ENCODE data around the gene ABCC4. TPM values are rescaled to one million over a fixed set of nuclear protein-coding genes. Genes with fewer than 3 reads are reported as not detected.

The ABCC4 gene
- total and polyA plus RNA-seq, 9 of the 15 experiments (the other 6 are each of a cell fraction or from before 2014, with no cell fraction given) = 9.4 to 46.1 (median 25.4) TPM

DNA sequence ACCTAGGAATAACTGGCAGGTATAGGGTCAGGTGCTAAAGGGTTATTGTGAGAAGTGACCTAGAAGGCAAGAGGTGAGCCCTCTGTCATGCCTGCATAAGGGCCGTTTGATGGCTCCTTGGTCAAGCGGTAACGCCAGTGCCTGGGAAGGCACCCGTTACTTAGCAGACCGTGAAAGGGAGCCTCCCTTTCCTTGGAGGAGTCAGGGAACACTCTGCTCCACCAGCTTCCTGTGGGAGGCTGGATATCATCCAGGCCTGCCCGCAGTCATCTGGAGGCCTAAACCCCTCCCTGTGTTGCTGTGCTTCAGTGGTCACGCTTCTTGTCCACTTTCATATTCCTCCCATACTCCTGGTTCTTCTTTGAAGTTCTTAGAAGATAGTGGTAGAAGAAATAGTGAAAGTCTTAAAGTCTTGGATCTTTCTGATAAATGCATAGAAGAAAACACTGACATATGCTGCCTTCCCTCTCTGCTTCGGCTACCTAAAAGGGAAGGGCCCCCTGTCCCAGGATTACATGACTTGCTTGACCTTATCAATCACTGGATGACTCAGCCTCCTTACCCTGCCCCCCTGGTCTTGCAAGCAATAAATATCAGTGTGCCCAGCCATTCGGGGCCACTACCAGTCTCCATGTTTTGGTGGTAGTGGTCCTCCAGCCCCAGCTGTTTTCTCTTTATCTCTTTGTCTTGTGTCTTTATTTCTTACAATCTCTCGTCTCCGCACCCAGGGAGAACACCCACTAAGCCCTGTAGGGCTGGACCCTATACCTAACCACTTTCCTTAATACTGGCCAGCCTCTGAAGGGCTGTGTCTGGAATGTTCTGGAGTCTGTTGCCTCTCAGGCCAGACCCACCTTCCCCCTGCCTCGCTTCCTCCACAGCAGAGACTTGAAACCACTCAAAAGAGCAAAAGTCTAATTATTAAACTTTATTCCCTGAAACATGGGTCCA, 16.1 kb upstream of the ABCC4 start (continued):
- TF ChIP-seq TEAD1 (CRISPR knock-in tag; IDR thresholded peaks at IDR 0.05) (no peak), TRIM24 (IDR thresholded peaks at IDR 0.05) (no peak), ZFPM2 (CRISPR knock-in tag; IDR thresholded peaks at IDR 0.05) (no peak), TBL1XR1 (IDR thresholded peaks at IDR 0.05; ENCODE audit: low read length in 2 of 2) (no peak), BCOR (IDR thresholded peaks at IDR 0.05) (no peak), CHD4 (IDR thresholded peaks at IDR 0.05; ENCODE audit: insufficient read depth, insufficient replicate concordance, low read depth, low read length, poor library complexity, severe bottlenecking) (no peak), YBX1 (IDR thresholded peaks at IDR 0.05) (no peak), ZNF586 (CRISPR knock-in tag; conservative IDR thresholded peaks at IDR 0.05) (no peak), SMARCA4 (IDR thresholded peaks at IDR 0.05) (0 out of 2 replicates have a peak, but pooled peaks have one; percentile 33), POLR2B (IDR thresholded peaks at IDR 0.05; ENCODE audit: low read depth, partially characterized antibody) (no peak), DPF2 (IDR thresholded peaks at IDR 0.05) (peak; percentile 77), ZNF143 (CRISPR knock-in tag; IDR thresholded peaks at IDR 0.05) (no peak), ZNF24 (IDR thresholded peaks at IDR 0.05) (no peak), SMAD3 (CRISPR knock-in tag; conservative IDR thresholded peaks at IDR 0.05) (no peak), ZNF408 (CRISPR knock-in tag; IDR thresholded peaks at IDR 0.05; ENCODE audit: low read depth) (no peak), MAFG (tag; conservative IDR thresholded peaks at IDR 0.05) (peak; percentile 48), ZNF695 (CRISPR knock-in tag; IDR thresholded peaks at IDR 0.05) (no peak), NFYB (IDR thresholded peaks at IDR 0.05; ENCODE audit: extremely low read depth, insufficient read length) (no peak), ASH1L (IDR thresholded peaks at IDR 0.05; ENCODE audit: borderline replicate concordance, low read depth, partially characterized antibody) (no peak), CTBP1 (IDR thresholded peaks at IDR 0.05; ENCODE audit: borderline replicate concordance) (peak; percentile 22; the same call in 1 of the 2 replicates), MAFK (IDR thresholded peaks at IDR 0.05; ENCODE audit: low read length) (peak; percentile 24; the same call in 1 of the 2 replicates), CBX5 (IDR thresholded peaks at IDR 0.05; ENCODE audit: borderline replicate concordance, low read depth) (no peak), ZNF324 (CRISPR knock-in tag; IDR thresholded peaks at IDR 0.05) (no peak), RB1 (IDR thresholded peaks at IDR 0.05; ENCODE audit: low read depth) (no peak), ILK (tag; IDR thresholded peaks at IDR 0.05; ENCODE audit: borderline replicate concordance, low read depth) (no peak), POLR2A (conservative IDR thresholded peaks at IDR 0.05) (no peak), SMARCA5 (IDR thresholded peaks at IDR 0.05) (no peak)
- TF ChIP-seq, protein P1, sequence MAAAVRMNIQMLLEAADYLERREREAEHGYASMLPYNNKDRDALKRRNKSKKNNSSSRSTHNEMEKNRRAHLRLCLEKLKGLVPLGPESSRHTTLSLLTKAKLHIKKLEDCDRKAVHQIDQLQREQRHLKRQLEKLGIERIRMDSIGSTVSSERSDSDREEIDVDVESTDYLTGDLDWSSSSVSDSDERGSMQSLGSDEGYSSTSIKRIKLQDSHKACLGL (CRISPR knock-in tag; IDR thresholded peaks at IDR 0.05; ENCODE audit: borderline replicate concordance, poor library complexity, severe bottlenecking) = no peak
- TF ChIP-seq, protein P2, sequence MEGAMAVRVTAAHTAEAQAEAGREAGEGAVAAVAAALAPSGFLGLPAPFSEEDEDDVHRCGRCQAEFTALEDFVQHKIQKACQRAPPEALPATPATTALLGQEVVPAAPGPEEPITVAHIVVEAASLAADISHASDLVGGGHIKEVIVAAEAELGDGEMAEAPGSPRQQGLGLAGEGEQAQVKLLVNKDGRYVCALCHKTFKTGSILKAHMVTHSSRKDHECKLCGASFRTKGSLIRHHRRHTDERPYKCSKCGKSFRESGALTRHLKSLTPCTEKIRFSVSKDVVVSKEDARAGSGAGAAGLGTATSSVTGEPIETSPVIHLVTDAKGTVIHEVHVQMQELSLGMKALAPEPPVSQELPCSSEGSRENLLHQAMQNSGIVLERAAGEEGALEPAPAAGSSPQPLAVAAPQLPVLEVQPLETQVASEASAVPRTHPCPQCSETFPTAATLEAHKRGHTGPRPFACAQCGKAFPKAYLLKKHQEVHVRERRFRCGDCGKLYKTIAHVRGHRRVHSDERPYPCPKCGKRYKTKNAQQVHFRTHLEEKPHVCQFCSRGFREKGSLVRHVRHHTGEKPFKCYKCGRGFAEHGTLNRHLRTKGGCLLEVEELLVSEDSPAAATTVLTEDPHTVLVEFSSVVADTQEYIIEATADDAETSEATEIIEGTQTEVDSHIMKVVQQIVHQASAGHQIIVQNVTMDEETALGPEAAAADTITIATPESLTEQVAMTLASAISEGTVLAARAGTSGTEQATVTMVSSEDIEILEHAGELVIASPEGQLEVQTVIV (CRISPR knock-in tag; IDR thresholded peaks at IDR 0.05; ENCODE audit: borderline replicate concordance) = no peak

Measured in K562 (cell line).